OCI-LY7 (cell line): ENCODE data around the gene TMEM63B.

Experiments
- EZH2phosphoT487 ChIP-seq: fragments of 200-600 bp; sonication (generic); IDR thresholded peaks from 2 replicates; pipeline ENCODE4 v1.6.1; 2018; ENCODE audit warnings: low read depth, borderline replicate concordance, mild to moderate bottlenecking, mixed run types, antibody characterized with exemption, low read length, moderate library complexity, mixed read lengths
- TF ChIP-seq, protein P1 (sequence below): fragments of 200-600 bp; sonication (generic); conservative IDR thresholded peaks from 2 replicates; pipeline ENCODE4 v1.5.1; 2014; ENCODE audit warnings: mild to moderate bottlenecking, antibody characterized with exemption, low read length, moderate library complexity, mixed read lengths

DNA sequence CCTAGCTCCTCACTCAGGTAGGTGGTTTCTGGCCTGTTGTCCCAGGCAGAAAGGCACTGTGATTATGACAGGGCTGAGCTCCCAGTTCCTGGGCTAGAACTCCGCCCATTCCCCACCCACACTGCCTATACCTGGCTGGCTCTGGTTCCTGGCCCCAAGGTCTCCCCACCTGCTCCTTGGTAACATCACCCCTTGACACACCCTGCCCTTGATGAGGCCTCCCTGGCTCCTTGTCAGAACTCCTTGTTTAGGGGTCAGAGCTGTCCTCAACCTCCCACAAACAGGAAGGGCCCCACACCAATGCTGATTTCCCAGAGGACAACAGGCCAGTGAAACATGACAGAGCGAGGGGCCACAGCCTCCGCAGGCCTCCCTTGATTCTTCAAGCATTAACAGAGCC is 73.8 kb downstream of the TMEM63B start:
- TF ChIP-seq, protein P1, sequence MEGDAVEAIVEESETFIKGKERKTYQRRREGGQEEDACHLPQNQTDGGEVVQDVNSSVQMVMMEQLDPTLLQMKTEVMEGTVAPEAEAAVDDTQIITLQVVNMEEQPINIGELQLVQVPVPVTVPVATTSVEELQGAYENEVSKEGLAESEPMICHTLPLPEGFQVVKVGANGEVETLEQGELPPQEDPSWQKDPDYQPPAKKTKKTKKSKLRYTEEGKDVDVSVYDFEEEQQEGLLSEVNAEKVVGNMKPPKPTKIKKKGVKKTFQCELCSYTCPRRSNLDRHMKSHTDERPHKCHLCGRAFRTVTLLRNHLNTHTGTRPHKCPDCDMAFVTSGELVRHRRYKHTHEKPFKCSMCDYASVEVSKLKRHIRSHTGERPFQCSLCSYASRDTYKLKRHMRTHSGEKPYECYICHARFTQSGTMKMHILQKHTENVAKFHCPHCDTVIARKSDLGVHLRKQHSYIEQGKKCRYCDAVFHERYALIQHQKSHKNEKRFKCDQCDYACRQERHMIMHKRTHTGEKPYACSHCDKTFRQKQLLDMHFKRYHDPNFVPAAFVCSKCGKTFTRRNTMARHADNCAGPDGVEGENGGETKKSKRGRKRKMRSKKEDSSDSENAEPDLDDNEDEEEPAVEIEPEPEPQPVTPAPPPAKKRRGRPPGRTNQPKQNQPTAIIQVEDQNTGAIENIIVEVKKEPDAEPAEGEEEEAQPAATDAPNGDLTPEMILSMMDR: no peak
- TF ChIP-seq EZH2phosphoT487: no peak
